Peyer's patch (tissue), 4 donors: ENCODE measurements around the gene NKD1. TPM values are rescaled to one million over a fixed set of nuclear protein-coding genes. Genes with fewer than 3 reads are reported as not detected.

ENCODE experiments used
- DNase-seq, 3 donors: peaks; one replicate each; pipeline ENCODE4 v3.0.0-alpha.2; 2017 to 2019
- H3K27ac ChIP-seq, 4 donors: fragments of 200-600 bp; sonication (generic); one replicate each; pipeline ENCODE4 v1.5.1; 2016 to 2019
- H3K27me3 ChIP-seq, 2 donors: fragments of 200-600 bp; sonication (generic); one replicate each; pipeline ENCODE4 v1.5.1; 2019
- H3K36me3 ChIP-seq, 3 donors: fragments of 200-600 bp; sonication (generic); one replicate each; pipeline ENCODE4 v1.5.1; 2016 to 2019
- H3K4me1 ChIP-seq, 4 donors: fragments of 200-600 bp; sonication (generic); one replicate each; pipeline ENCODE4 v1.5.1; 2016 to 2019
- H3K4me3 ChIP-seq, 4 donors: fragments of 200-600 bp; sonication (generic); 1 replicate in 3 of 4; 2 replicates in 1 of 4; pipeline ENCODE4 v1.5.1; 2016 to 2019; ENCODE audit warnings: mild to moderate bottlenecking in 1 of 4
- H3K9me3 ChIP-seq, 4 donors: fragments of 200-600 bp; sonication (generic); one replicate each; pipeline ENCODE4 v1.5.1; 2016 to 2019; ENCODE audit warnings: mild to moderate bottlenecking in 1 of 4
- POLR2A ChIP-seq, 2 donors: fragments of 450-650 bp; IDR thresholded peaks; one replicate each; pipeline ENCODE4 v1.5.1; 2017; ENCODE audit warnings: antibody characterized with exemption in 2 of 2, mild to moderate bottlenecking in 2 of 2, moderate library complexity in 2 of 2
- total RNA-seq, 4 donors: library from RNA; depleted of rRNA; stranded (reverse); fragments of >200 nt; gene quantifications; one replicate each; pipeline ENCODE4 v1.1.0, GENCODE V29; 2016
- TF ChIP-seq, protein P1 (sequence below), 6 experiments: fragments of 450-650 bp in 4 of 6; fragments of 200-600 bp in 2 of 6; sonication (generic) in 1 of 6; IDR thresholded peaks; one replicate each; pipeline ENCODE4 v1.5.1; 2017 to 2019; ENCODE audit warnings: antibody characterized with exemption in 6 of 6, mild to moderate bottlenecking in 3 of 6, moderate library complexity in 1 of 6

NKD1 gene
- total RNA-seq, 4 donors from 2014 or later, result 1.7 to 4.0 (median 3.4) TPM

DNA sequence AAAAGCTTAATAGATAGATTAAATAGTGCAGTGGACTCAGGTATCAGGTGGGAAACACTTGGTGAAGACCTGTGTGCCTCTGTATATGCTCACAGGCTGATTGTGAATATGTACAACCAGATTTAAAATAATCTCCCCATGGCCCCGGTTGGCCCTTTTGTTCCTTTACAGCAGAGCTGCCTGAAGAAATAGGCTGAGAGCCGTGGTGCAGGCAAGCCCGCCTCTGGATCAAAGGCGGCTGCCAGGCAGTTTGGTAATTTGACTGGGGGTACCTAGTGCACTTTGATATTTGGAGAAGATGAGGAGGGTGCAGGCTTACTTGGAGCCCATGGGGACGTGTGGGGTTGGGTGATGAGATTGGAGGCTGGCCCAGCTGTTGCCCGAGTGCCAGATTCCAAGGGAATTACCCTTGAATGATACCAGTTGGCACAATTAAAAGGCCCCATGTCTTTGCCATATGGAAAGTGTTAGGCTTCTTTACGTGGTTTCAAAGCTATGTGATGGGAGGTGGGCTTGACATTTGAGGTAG, 5.0 kb downstream of the NKD1 start:
- TF ChIP-seq, protein P1, sequence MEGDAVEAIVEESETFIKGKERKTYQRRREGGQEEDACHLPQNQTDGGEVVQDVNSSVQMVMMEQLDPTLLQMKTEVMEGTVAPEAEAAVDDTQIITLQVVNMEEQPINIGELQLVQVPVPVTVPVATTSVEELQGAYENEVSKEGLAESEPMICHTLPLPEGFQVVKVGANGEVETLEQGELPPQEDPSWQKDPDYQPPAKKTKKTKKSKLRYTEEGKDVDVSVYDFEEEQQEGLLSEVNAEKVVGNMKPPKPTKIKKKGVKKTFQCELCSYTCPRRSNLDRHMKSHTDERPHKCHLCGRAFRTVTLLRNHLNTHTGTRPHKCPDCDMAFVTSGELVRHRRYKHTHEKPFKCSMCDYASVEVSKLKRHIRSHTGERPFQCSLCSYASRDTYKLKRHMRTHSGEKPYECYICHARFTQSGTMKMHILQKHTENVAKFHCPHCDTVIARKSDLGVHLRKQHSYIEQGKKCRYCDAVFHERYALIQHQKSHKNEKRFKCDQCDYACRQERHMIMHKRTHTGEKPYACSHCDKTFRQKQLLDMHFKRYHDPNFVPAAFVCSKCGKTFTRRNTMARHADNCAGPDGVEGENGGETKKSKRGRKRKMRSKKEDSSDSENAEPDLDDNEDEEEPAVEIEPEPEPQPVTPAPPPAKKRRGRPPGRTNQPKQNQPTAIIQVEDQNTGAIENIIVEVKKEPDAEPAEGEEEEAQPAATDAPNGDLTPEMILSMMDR (IDR thresholded peaks at IDR 0.05), result no peak
- TF ChIP-seq POLR2A (IDR thresholded peaks at IDR 0.05), result no peak
- no peak overlapping the region for H3K27ac ChIP-seq

DNA sequence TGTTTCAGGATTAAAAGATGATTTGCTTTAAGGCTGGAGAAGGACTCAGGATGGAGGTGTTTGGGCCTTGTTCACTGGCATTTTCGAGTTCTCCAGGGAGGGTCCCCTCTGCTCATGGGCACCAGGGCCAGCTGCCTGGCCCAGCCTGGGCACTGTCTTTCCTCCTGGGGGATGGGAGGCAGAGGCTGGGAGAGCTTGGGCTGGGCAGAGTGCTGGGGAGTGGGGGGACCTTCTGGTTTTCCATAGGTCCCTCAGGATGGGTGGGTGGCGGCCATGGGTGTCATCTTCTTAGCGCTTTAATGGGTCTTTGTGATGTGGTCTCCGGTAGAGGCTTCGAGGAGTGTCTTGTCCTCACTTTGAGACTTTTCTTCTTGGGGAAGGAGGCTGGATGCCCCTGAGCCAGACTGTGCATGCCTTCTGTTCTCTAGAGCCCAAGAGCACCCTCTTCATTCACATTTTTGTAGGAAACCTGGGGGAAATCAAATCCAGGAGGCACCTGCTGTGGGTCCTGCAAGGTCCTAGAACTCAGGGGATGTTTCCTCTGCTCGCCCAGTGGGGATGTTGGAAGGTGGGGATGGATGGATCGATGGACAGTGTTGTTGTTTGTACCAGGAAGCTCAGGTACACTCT, 5.7 kb downstream of the NKD1 start:
- Histone ChIP-seq H3K4me3 (no peak overlapping the region), H3K9me3 (no peaks in the 10 kb centered on the region), H3K27ac (no peak overlapping the region), H3K4me1 (peaks cover 0 to 6% (median 1%) of the 10 kb centered on the region in 4 donors), H3K36me3 (no peaks in the 10 kb centered on the region), H3K27me3 (no peaks in the 10 kb centered on the region)
- no peak for DNase-seq
- TF ChIP-seq POLR2A (IDR thresholded peaks at IDR 0.05), result no peak
- TF ChIP-seq, protein P1 (IDR thresholded peaks at IDR 0.05), result no peak

More for the DNA sequence above, 5.0 kb downstream of the NKD1 start:
- no peak for DNase-seq
- peaks cover 0 to 9% (median 3%) of the 10 kb centered on the region in 4 donors for H3K4me1 ChIP-seq
- H3K36me3 ChIP-seq, result no peaks in the 10 kb centered on the region
- no peak overlapping the region for H3K4me3 ChIP-seq
- H3K9me3 ChIP-seq, result no peaks in the 10 kb centered on the region
- no peaks in the 10 kb centered on the region for H3K27me3 ChIP-seq

DNA sequence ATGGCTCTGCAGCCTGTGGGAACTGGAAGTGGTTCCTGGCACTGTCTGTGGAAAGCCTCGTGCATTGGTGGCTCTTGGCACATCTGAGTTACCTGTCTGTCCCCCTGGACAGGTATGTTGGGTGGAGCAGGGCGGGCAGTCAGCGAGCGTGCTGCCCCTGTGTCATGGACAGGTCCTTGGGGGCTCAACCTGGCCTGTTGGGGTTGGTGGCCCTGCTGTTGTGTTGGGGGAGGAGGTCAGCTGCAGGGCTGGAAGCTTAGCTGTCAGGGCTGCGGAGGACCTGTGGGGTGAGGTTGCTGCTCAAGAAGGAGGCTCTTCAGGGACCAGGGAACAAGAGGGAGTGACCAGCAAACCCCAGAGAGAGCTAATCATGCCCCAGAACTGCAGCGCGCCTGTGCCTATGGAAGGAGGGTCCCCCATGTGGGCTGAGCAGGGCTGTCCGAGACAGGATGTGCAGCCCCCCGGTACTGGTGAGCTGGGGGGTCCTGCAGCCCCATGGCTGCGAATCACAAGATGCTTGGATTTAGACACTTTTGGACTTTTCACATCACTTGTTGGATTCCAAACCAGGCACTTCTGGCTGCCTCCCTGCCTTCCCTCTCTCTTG, 7.2 kb downstream of the NKD1 start:
- TF ChIP-seq, protein P1 (IDR thresholded peaks at IDR 0.05), result no peak
- no peak for TF ChIP-seq POLR2A (IDR thresholded peaks at IDR 0.05)
- H3K4me3 ChIP-seq, result no peak overlapping the region
- no peaks in the 10 kb centered on the region for H3K4me1 ChIP-seq
- H3K9me3 ChIP-seq, result no peaks in the 10 kb centered on the region
- H3K27me3 ChIP-seq, result no peaks in the 10 kb centered on the region
- H3K27ac ChIP-seq, result no peak overlapping the region
- DNase-seq, result no peak
- no peaks in the 10 kb centered on the region for H3K36me3 ChIP-seq

DNA sequence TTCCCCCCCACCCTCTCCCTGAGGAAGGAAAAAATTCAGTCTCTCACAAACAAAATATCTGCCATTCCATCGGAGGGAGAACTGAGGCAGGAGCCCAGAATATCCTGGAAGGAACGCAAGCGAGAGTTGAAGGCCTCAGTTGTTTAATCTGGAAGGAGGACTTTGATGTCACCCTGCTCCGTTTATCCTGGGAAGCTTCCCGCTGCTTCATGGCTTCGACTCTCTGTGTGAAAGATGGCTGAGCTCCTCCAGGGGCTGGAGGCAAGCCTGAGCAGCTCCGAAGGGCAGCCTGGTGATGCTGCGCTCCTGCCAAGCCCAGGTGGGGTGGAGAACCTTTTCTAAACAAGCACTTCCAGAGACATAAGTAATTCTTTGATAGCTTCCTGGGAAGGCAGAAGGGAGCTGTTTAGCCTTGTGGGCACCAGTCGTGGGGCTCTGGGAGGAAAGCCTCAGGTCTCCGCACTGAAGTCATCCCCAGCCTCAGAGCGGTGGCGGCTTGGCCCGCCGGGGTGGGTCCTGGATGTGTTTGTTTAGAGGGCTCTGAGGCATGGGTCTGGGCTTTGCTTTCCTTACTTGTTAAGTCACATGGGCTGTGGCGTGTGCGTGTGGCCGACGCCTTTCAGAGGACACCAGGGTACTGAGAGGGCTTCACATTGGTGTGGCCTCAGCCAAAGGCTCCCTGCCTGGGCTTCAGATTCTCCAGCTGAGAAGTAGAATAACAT, 7.9 kb downstream of the NKD1 start:
- H3K27me3 ChIP-seq, result no peaks in the 10 kb centered on the region
- no peaks in the 10 kb centered on the region for H3K9me3 ChIP-seq
- no peak overlapping the region for H3K4me3 ChIP-seq
- no peak overlapping the region for H3K27ac ChIP-seq
- no peaks in the 10 kb centered on the region for H3K36me3 ChIP-seq
- DNase-seq, result no peak
- H3K4me1 ChIP-seq, result no peaks in the 10 kb centered on the region
- no peak for TF ChIP-seq POLR2A (IDR thresholded peaks at IDR 0.05)
- TF ChIP-seq, protein P1 (IDR thresholded peaks at IDR 0.05), result no peak

DNA sequence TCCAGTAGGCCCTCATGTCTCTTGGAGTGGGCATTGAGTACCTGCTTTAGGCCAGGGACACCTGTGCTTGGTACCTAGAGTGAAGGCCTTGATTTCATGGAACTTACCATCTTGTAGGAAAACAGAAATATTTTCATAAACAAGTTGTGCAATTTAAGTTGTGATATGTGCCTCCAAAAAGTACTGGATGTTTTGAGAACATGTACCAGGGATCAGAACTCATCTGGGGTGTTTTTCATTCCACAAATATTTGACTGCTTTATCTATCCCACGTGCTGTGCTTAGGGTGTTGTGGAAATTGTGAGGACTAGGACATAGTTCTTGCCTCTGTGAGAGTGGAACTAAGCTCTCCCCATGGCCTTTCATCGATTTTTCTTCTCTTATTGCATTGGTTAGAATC, 8.8 kb downstream of the NKD1 start:
- H3K4me1 ChIP-seq, result no peaks in the 10 kb centered on the region
- no peak overlapping the region for H3K27ac ChIP-seq
- no peaks in the 10 kb centered on the region for H3K36me3 ChIP-seq
- TF ChIP-seq POLR2A (IDR thresholded peaks at IDR 0.05), result no peak
- TF ChIP-seq, protein P1 (IDR thresholded peaks at IDR 0.05), result no peak
- H3K4me3 ChIP-seq, result no peak overlapping the region
- no peaks in the 10 kb centered on the region for H3K27me3 ChIP-seq
- no peaks in the 10 kb centered on the region for H3K9me3 ChIP-seq
- DNase-seq, result no peak
